Lower lobe of right lung (tissue), 2 donors: ENCODE results near the gene KIF5C. TPM values are rescaled to one million over a fixed set of nuclear protein-coding genes. Genes with fewer than 3 reads are reported as not detected.

Source experiments
- ATAC-seq, 2 donors: fragments of 200-7000 bp; cut with Tn5 transposase; one replicate each; pipeline ENCODE4 v1.9.1; 2020 to 2022; ENCODE audit warnings: mild to moderate bottlenecking in 2 of 2, moderate library complexity in 2 of 2
- DNase-seq: peaks from one replicate; pipeline ENCODE4 v3.0.0-alpha.2; 2020
- H3K27ac ChIP-seq: fragments of 200-600 bp; one replicate; pipeline ENCODE4 v1.8.0; 2022
- H3K27me3 ChIP-seq: fragments of 200-600 bp; one replicate; pipeline ENCODE4 v1.8.0; 2022; ENCODE audit warnings: low read depth
- H3K36me3 ChIP-seq: fragments of 200-600 bp; one replicate; pipeline ENCODE4 v1.8.0; 2022; ENCODE audit warnings: mild to moderate bottlenecking
- H3K4me1 ChIP-seq: fragments of 200-600 bp; one replicate; pipeline ENCODE4 v1.8.0; 2022
- H3K4me3 ChIP-seq: fragments of 200-600 bp; one replicate; pipeline ENCODE4 v1.8.0; 2022; ENCODE audit warnings: mild to moderate bottlenecking
- H3K9me3 ChIP-seq: fragments of 200-600 bp; one replicate; pipeline ENCODE4 v1.8.0; 2022
- intact Hi-C: fragments of 100-400 bp; cut with DNase I; formaldehyde crosslinking; loops from one replicate; pipeline ENCODE4 v1.11.0; 2022
- total RNA-seq: library from RNA; stranded (reverse); fragmentation: NEBNext Ultra II Directional; extraction: Animal tissue kit (Norgen Biotek cat#: 25700); gene quantifications from one replicate; pipeline ENCODE4 v1.2.1, GENCODE V29; 2021
- TF ChIP-seq, protein P1 (sequence below): fragments of 200-600 bp; IDR thresholded peaks from one replicate; pipeline ENCODE4 v1.8.0; 2022; ENCODE audit warnings: antibody characterized with exemption, mild to moderate bottlenecking
- donor health status: DM: no; HTN: yes; CAD: no; lungs with severe emphysema.

KIF5C gene
- total RNA-seq, 1 donor from 2014 or later, result 0.47 TPM

DNA sequence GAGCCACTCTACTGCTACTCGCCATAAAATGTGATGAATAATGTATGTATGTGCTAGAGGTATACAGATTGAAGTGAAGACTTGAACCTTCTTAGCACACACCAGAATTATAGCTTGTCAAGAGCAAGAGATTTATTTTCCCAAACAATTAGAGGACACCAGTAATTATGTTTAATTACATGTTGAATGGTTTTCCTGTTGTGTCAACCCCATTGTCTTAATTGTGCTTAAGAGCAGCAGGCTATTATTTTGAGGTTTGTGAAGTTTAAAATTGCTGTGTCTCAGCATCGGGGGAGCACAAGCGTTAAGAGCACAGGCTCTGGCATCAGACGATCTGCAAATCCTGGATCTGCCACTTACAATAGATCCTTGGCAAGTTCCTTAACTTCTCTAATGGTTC lies 29.0 kb downstream of the KIF5C start:
- no peak overlapping the region for H3K4me3 ChIP-seq
- intact Hi-C loops, result no loop called here
- TF ChIP-seq, protein P1, sequence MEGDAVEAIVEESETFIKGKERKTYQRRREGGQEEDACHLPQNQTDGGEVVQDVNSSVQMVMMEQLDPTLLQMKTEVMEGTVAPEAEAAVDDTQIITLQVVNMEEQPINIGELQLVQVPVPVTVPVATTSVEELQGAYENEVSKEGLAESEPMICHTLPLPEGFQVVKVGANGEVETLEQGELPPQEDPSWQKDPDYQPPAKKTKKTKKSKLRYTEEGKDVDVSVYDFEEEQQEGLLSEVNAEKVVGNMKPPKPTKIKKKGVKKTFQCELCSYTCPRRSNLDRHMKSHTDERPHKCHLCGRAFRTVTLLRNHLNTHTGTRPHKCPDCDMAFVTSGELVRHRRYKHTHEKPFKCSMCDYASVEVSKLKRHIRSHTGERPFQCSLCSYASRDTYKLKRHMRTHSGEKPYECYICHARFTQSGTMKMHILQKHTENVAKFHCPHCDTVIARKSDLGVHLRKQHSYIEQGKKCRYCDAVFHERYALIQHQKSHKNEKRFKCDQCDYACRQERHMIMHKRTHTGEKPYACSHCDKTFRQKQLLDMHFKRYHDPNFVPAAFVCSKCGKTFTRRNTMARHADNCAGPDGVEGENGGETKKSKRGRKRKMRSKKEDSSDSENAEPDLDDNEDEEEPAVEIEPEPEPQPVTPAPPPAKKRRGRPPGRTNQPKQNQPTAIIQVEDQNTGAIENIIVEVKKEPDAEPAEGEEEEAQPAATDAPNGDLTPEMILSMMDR, result no peak
- no peaks in the 10 kb centered on the region for H3K9me3 ChIP-seq
- DNase-seq, result no peak
- H3K27me3 ChIP-seq, result no peaks in the 10 kb centered on the region
- no peaks in the 10 kb centered on the region for H3K36me3 ChIP-seq
- H3K27ac ChIP-seq, result no peak overlapping the region
- no peak for ATAC-seq
- H3K4me1 ChIP-seq, result no peaks in the 10 kb centered on the region

DNA sequence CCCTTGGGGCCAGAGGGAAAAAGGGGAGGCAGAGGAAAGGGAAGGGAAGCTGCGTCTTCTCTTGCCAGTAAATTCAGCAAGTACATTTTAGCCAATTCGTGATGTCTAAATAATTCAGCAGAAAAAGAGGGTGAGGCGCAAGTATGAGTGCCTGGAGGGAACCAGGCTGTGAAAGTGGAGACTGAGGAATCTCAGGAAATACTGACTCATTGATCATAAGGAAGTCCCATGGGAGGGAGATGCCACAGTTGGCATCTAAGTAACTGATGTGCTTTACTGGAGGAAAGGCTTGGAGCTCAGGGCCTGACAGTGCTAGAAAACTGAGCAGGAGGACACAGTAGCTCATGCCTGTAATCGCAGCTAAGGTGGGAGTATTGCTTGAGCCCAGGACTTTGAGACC lies 31.1 kb downstream of the KIF5C start:
- Histone ChIP-seq H3K4me3 (no peak overlapping the region), H3K27me3 (no peaks in the 10 kb centered on the region), H3K27ac (no peak overlapping the region), H3K4me1 (no peaks in the 10 kb centered on the region), H3K9me3 (no peaks in the 10 kb centered on the region), H3K36me3 (no peaks in the 10 kb centered on the region)
- no peak for ATAC-seq
- no peak for DNase-seq
- intact Hi-C loops, result no loop called here
- TF ChIP-seq, protein P1, result no peak

DNA sequence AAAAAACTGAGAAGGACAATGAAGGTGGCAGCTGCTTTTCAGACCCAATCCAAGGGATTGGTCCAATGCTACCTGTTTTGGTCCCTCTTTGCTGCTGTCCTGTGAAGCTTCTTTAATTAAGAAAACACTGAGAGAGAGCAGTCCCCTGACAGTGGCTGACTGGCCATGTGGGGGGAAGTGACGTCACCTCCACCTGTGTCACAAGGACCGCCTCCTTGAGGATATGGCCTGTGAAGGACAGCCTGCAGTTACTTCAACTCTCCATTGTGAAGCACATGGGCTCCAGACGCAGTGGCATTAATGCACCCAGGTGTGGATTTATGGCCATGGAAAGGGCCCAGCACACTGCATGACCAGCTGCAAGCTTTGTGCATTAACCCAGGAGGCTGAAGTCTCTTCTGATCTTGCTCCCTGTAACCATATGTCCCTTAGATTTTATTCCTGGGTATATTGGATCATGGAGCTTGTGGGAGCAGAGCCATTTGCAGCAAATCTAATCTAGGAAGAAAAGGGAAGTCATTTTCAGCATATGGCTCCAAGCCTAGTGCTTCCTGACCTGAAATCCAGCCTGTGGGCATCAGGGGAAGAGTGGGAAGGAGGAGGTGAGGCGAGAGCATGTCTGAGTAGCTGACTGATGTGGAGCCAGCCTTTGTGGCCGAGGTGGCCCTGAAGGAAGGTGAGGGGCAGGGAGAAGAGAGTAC lies 32.2 kb downstream of the KIF5C start:
- intact Hi-C loops, result no loop called here
- ATAC-seq (no peak), DNase-seq (no peak)
- no peaks in the 10 kb centered on the region for H3K36me3 ChIP-seq
- no peak overlapping the region for H3K27ac ChIP-seq
- TF ChIP-seq, protein P1, result no peak
- no peaks in the 10 kb centered on the region for H3K9me3 ChIP-seq
- no peak overlapping the region for H3K4me3 ChIP-seq
- no peaks in the 10 kb centered on the region for H3K27me3 ChIP-seq
- H3K4me1 ChIP-seq, result no peaks in the 10 kb centered on the region

DNA sequence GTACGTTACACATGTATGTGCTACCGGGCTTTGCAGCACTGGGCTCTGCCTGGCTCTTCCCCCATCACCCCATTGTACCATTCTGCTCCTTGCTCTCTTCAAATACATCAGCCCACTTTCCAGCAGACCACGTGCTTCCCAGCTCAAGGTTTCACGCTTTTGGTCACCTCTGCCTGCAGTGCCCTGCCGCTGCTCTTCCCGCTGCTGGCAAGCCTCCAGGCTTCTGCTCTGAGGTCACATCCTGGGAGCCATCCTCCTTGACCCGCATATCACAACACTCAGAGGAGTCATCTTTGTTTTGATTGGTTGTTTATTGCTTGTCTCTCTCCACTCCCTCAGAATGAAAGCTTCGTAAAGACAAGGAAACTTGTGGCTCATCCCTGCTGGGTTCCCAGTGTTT lies 34.1 kb downstream of the KIF5C start:
- H3K27ac ChIP-seq, result no peak overlapping the region
- no peaks in the 10 kb centered on the region for H3K36me3 ChIP-seq
- DNase-seq, result no peak
- intact Hi-C loops, result no loop called here
- no peaks in the 10 kb centered on the region for H3K9me3 ChIP-seq
- TF ChIP-seq, protein P1, result no peak
- no peak overlapping the region for H3K4me3 ChIP-seq
- no peaks in the 10 kb centered on the region for H3K27me3 ChIP-seq
- no peaks in the 10 kb centered on the region for H3K4me1 ChIP-seq
- no peak for ATAC-seq

DNA sequence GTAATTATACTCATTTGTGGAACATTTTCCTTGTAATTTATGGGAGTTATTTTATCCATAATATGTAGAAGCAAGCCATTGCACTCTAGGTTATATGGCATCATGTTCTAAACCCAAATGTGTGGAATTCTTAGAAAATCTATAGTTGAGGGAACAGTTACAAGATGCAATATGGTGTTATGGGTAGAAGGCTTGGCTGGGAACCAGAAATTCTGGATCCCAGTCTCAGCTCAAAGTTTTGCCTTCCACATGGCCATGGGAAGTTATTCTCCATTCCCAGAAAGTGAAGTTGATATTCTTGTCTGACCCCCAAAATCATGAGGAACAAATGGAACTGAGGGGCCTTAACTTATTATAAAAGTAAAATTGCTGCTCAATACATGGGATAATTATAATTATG lies 38.0 kb downstream of the KIF5C start:
- intact Hi-C loops, result no loop called here
- Histone ChIP-seq H3K4me1 (no peaks in the 10 kb centered on the region), H3K27me3 (no peaks in the 10 kb centered on the region), H3K36me3 (no peaks in the 10 kb centered on the region), H3K9me3 (peaks cover 3% of the 10 kb centered on the region), H3K27ac (no peak overlapping the region), H3K4me3 (no peak overlapping the region)
- DNase-seq (no peak), ATAC-seq (no peak)
- TF ChIP-seq, protein P1, result no peak
